Loucy (cell line): ENCODE results near the gene TASP1.

Experiments used
- H2AFZ ChIP-seq: fragments of 200-600 bp; sonication (generic); 2 replicates; pipeline ENCODE4 v1.6.0; 2016; ENCODE audit warnings: antibody characterized with exemption, mild to moderate bottlenecking, low read length, moderate library complexity
- H3F3A ChIP-seq: fragments of 200-600 bp; 2 replicates; pipeline ENCODE4 v1.6.0; 2016; ENCODE audit warnings: antibody characterized with exemption, low read depth, mild to moderate bottlenecking
- H3K27me3 ChIP-seq: fragments of 200-600 bp; sonication (generic); 2 replicates; pipeline ENCODE4 v1.6.1; 2014; ENCODE audit warnings: low read length, mild to moderate bottlenecking; ENCODE audit not compliant: insufficient read depth, poor library complexity, severe bottlenecking
- H3K36me3 ChIP-seq: fragments of 200-600 bp; sonication (generic); 2 replicates; pipeline ENCODE4 v1.6.1; 2016; ENCODE audit warnings: low read length; ENCODE audit not compliant: insufficient read depth
- H3K4me1 ChIP-seq: fragments of 200-600 bp; sonication (generic); 2 replicates; pipeline ENCODE4 v1.5.1; 2014; ENCODE audit warnings: low read length, mild to moderate bottlenecking; ENCODE audit not compliant: insufficient read depth, poor library complexity, severe bottlenecking
- H3K4me2 ChIP-seq: fragments of 200-600 bp; sonication (generic); 2 replicates; pipeline ENCODE4 v1.6.0; 2014; ENCODE audit warnings: antibody characterized with exemption, low read length, low read depth, mild to moderate bottlenecking; ENCODE audit not compliant: poor library complexity, severe bottlenecking
- H3K4me3 ChIP-seq: fragments of 200-600 bp; sonication (generic); 2 replicates; pipeline ENCODE4 v1.5.1; 2014; ENCODE audit warnings: low read length, mild to moderate bottlenecking, mixed read lengths; ENCODE audit not compliant: poor library complexity, severe bottlenecking
- H3K79me2 ChIP-seq: fragments of 200-600 bp; sonication (generic); 2 replicates; pipeline ENCODE4 v1.6.1; 2014; ENCODE audit warnings: low read length; ENCODE audit not compliant: insufficient read depth
- H3K9ac ChIP-seq: fragments of 200-600 bp; sonication (generic); 2 replicates; pipeline ENCODE4 v1.6.0; 2014; ENCODE audit warnings: mild to moderate bottlenecking, low read depth, low read length, moderate library complexity; ENCODE audit not compliant: poor library complexity, severe bottlenecking
- H3K9me2 ChIP-seq: fragments of 200-600 bp; sonication (generic); replicated peaks from 2 replicates; pipeline ENCODE4 v1.6.1; 2016; ENCODE audit warnings: low read depth, low read length, mixed read lengths
- H3K9me3 ChIP-seq: fragments of 200-600 bp; sonication (generic); 2 replicates; pipeline ENCODE4 v1.6.1; 2014; ENCODE audit warnings: mild to moderate bottlenecking, antibody characterized with exemption, low read length, low read depth; ENCODE audit not compliant: insufficient read depth
- H4K20me1 ChIP-seq: fragments of 200-600 bp; sonication (generic); 2 replicates; pipeline ENCODE4 v1.6.0; 2014; ENCODE audit warnings: antibody characterized with exemption, low read length, mild to moderate bottlenecking; ENCODE audit not compliant: insufficient read depth, poor library complexity, severe bottlenecking
- CTCF ChIP-seq: fragments of 200-600 bp; sonication (generic); conservative IDR thresholded peaks from 2 replicates; pipeline ENCODE4 v1.5.1; 2014; ENCODE audit warnings: mild to moderate bottlenecking, antibody characterized with exemption, low read length
- EZH2phosphoT487 ChIP-seq: fragments of 200-600 bp; IDR thresholded peaks from 2 replicates; pipeline ENCODE4 v1.6.1; 2018; ENCODE audit warnings: antibody characterized with exemption, mild to moderate bottlenecking, moderate library complexity, borderline replicate concordance

Gene TASP1

DNA sequence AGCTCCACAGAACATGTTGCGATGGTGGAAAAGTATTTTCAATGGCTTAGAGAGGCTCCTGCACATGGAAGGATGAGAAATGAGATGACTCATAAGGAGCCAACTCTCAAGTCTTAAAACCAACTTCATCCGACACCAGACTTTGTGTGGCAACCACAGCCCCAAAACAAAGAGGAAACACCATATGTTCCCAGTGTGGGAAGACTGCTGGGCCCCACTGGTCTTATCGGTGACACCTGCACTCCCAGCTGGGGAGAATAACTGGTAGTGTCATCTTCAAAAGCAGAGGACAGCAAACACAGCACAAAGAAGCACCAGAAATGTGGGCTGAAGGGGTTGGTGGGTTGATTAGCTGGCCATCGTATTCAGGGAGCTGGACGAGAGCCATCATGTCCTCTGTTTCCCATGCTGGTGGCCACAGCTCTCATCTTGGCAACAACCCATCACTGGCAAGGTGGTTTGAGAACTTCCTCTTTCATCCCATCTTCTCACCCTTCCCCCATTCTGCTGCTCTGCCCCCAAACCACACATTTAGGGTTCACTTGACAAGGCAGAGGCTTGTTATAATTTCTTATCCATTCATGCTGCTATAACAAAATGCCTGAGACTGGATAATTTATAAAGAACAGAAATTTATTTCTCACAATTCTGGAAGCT, 46.0 kb upstream of the TASP1 start:
- Histone ChIP-seq H3K9me2 (no peaks in the 10 kb centered on the region), H3K9ac (no peak overlapping the region), H3K27me3 (no peaks in the 10 kb centered on the region), H3K4me2 (no peak overlapping the region), H3K4me3 (no peak overlapping the region), H4K20me1 (no peaks in the 10 kb centered on the region), H3F3A (no peaks in the 10 kb centered on the region), H2AFZ (no peak overlapping the region), H3K4me1 (no peaks in the 10 kb centered on the region), H3K9me3 (no peaks in the 10 kb centered on the region), H3K79me2 (no peaks in the 10 kb centered on the region), H3K36me3 (no peaks in the 10 kb centered on the region)
- no peak for TF ChIP-seq CTCF
- TF ChIP-seq EZH2phosphoT487, result no peak

DNA sequence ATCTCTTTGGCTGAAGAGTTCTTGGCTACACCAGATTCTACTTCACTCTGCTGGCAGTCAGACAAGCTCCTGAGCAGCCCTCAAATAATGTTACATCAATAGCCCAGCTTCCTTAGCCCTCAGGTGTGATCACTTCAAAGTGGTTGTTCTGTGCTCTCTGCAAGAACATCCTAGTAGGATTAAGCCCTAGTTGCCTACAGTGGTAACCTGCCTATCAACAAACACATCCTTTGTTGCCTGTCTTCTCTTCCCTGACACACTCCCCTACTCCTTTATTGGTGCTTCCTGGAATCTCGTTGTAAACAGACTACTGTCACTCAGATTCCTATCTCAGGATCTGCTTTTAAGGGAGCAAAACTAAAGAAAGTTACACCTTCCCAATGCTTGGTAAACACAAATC, 45.1 kb upstream of the TASP1 start:
- H2AFZ ChIP-seq, result no peak overlapping the region
- H3K27me3 ChIP-seq, result no peaks in the 10 kb centered on the region
- H3K4me3 ChIP-seq, result no peak overlapping the region
- H3K9me2 ChIP-seq, result no peaks in the 10 kb centered on the region
- H3F3A ChIP-seq, result no peaks in the 10 kb centered on the region
- H3K9me3 ChIP-seq, result no peaks in the 10 kb centered on the region
- H3K79me2 ChIP-seq, result no peaks in the 10 kb centered on the region
- no peaks in the 10 kb centered on the region for H3K4me1 ChIP-seq
- no peak for TF ChIP-seq CTCF
- no peak for TF ChIP-seq EZH2phosphoT487
- no peak overlapping the region for H3K9ac ChIP-seq
- H3K4me2 ChIP-seq, result no peak overlapping the region
- H3K36me3 ChIP-seq, result no peaks in the 10 kb centered on the region
- no peaks in the 10 kb centered on the region for H4K20me1 ChIP-seq

- Histone ChIP-seq H3K9me3 (no peaks in the 10 kb centered on the region), H3K4me2 (no peak overlapping the region), H3F3A (no peaks in the 10 kb centered on the region), H3K9me2 (no peaks in the 10 kb centered on the region), H4K20me1 (no peaks in the 10 kb centered on the region), H3K9ac (no peak overlapping the region), H3K79me2 (no peaks in the 10 kb centered on the region), H3K36me3 (no peaks in the 10 kb centered on the region), H2AFZ (no peak overlapping the region), H3K27me3 (no peaks in the 10 kb centered on the region), H3K4me3 (no peak overlapping the region), H3K4me1 (no peaks in the 10 kb centered on the region)
- no peak for TF ChIP-seq CTCF
Measured at GRCh38 chr20:13681248-13682125, 42.8 kb upstream of the TASP1 start.
